HG02943 (cell line): Measurements from ENCODE around the gene DENND4C.
"Not testable (repeated sequence)": the region's sequence is repeated elsewhere in the genome, so short reads cannot be mapped to it uniquely, and the experiment has no call there.

ENCODE experiments used
- ATAC-seq: cut with Tn5 transposase; IDR thresholded peaks from one replicate; pipeline ENCODE4 v1.9.1; 2021; ENCODE audit warnings: mild to moderate bottlenecking, low read depth, moderate library complexity; ENCODE audit not compliant: unreplicated experiment

The DENND4C gene

DNA sequence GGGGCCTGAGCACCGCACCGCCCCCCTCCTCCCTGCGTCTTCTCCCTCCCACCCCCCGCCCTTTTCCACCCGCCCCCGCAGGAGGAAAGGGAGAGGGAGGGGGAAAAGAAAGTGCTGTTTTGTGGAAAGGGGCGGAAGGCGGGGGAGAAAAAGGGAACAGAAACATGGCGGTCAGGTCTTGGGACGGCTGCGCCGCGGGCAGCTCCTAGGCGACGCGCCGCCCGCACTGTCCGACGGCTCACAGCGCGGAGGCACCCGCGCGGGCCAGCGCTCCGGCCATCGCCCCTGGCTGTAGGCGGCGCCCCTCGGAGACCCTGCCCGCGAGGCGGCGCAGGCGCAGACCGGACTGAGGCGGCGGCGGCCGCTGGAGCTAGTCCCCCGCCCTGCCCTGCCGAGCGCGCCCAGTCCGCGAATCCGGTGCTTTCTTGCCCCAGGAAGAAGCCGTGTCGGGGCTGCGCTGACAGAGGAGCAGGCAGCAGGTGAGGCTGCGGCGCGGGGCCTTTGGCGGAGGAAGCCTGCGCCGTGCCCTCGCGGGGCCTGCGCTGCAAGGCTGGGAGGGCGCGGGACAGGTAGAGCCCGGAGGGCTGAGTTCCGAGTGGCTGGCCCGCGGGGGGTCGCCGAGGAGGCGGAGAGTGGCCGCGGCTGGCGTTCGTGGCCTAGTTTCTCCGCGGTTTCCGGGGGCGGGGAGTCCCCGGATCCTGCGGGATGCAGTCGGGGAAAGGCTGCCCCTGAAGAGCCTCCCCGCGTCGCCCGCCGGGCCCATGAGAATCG is at the start of gene DENND4C:
Gene DENND4C, plus strand, starts transcription at position 339 of the 771 bp plus-strand sequence. CDS start 45,482 bp downstream, outside the sequence.
- peak; percentile 65 for ATAC-seq

DNA sequence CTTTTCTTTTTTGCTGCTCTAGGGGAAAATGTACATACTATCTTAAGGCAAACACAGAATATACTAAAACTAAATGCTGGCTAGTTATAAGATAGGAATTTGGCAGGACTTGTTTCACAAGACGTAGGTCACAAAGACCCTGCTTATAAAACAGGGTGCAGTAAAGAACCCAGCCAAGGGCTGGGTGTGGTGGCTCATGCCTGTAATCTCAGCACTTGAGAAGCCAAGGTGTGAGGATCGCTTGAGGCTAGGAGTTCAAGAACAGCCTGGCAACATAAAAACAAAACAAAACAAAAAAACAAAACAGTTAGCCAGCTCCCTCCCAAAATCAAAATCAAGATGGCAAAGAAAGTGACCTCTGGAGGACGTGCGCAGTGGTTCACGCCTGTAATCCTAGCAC is 49.5 kb upstream of the DENND4C start:
- no peak for ATAC-seq

DNA sequence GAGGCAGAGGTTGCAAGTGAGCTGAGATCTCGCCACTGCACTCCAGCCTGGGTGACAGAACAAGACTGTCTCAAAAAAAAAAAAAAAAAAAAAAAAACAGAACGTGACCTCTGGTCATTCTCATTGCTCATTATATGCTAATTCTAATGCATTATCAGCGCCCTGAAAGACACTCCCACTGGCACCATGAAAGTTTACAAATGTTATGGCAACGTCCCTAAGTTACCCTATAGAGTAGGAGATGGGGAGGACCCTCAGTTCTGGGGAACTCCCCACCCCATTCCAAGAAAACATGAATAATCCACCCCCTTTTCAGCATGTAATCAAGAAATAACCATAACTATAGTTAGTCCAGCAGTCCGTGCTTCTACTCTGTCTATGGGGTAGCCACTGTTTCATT is 48.9 kb upstream of the DENND4C start:
- ATAC-seq: no peak

DNA sequence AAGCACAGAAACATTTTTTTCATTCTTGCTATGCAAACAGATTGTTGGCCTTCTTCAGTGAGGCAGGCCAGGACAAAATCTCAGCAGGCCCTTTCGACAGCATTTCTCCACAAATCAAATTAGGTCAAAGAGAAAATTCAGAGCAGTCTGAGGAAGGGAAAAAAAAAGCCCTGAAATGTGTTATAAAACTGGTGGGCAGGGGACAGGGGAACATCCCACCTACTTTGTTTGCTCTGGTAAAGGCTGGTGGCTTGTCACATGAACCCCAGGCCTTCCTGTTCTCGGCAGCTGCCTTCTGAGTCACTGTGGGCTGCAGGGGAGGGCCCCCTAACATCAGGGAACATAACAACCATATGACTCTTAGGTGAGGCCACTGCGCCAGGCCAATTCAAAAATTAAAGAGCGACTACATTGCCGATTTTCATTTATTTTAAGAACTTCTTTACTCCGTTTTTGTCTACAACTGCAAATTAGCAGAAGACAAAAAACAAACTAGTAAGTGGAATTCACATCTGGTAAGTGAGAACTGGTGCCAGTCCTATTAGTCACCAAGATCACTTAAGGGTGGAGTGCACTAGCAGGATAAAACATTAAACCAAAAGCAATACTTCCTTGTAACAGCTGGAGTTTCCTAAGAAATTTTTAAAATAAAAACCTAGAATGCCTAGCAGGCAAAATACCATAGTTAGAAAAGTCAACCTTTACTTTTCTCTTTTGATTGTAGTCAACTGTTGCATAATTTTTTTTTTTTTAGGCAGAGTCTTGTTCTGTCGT is 46.2 kb upstream of the DENND4C start:
- peak; percentile 94 for ATAC-seq

DNA sequence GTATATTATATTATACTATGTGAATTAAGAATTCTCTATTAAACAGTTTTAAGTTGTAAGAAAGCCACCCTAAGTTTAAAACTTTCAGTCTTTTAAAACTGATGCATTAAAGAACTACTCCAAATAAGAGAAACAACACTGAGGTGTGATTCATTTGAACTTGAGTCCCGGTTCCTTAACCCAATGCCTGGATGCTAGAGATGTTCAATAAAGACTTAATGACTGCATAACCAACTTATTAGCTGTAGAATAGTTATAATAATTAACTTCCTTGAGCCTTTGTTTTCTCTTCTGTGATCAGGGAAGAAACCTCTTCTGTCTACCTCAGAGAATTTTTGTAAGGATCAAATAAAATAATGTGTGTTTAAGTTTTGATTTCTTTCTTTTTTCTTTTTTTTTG is 45.3 kb upstream of the DENND4C start:
- ATAC-seq: no peak

- no peak for ATAC-seq
Measured at GRCh38 chr9:19186232-19186631, 44.3 kb upstream of the DENND4C start.

DNA sequence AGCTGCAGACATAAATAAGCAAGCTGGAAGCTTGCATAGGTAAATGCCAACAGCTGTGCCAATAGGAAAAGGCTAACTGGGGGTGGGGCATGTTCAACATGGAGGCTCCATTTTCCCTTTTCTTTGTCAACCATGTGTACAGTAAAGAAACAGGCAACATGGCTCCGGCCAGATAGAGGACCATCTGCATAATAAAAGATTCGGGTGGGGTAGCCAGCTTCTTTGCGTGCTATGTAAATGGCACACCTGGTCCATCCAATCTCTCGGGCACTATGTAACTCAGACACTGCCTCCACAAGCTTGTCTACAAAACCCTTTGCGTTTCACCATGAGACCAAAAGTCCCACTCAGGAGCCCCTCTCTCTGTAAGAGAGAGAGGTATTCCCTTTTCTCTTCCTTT is 41.7 kb upstream of the DENND4C start:
- ATAC-seq: no peak

GRCh38 chr9:19192202-19193028 is 38.1 kb upstream of the DENND4C start:
- ATAC-seq: no peak

DNA sequence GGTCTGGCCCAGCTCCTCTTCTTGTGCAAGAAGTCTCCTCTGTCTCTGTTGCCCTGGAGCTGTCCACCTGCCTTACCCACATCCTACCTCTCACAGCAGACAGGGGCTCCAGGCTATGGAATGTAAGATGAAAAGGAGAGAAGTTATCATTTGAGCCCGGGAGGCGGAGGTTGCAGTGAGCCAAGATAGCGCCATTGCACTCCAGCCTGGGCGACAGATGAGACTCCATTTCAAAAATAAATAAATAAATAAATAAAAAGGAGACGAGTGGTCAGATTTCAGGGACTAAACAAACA is 37.5 kb upstream of the DENND4C start:
- ATAC-seq: no peak

DNA sequence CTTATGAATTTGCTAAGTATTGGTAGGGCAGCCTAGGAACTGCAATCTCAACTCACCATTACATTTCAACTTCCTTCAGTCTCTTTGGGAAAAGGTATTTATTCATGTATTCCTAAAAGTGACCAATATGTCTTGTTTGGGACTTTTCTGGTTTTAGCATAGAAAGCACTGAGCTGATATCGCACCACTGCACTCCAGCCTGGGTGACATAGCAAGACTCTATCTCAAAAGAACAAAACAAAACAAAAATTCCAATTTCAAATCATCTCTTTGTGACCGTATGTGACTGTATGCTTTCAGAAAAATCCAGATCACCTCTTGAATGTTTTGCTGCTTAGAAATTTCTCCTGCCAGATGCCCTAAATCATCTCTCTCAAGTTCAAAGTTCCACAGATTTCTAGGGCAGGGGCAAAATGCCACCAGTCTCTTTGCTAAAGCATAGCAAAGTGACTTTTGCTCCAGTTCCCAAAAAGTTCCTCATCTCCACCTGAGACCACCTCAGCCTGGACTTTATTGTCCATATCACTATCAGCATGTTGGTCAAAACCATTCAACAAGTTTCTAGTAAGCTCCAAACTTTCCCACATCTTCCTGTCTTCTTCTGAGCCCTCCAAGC is 37.0 kb upstream of the DENND4C start:
- not testable (repeated sequence) for ATAC-seq

- ATAC-seq: no peak
Measured at GRCh38 chr9:19198406-19198805, 32.1 kb upstream of the DENND4C start.

DNA sequence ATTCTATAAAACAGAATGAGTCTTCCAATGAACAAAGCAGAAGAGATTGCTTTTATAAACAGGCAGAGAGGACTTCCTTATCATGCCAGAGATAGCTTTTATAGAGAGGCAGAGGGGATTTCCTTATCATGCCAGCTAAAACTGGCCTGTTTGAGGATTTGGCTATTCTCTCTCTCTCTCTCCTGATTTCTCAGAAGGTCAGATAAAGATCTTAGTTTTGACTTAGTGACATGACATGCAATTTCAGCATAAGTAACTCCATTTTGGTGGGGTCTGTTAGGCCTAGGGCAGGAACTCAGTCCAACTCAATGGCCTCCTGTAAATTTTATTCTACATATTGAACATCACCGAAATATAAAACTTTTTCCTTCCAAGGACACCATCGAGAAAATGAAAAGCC is 31.5 kb upstream of the DENND4C start:
- no peak for ATAC-seq

DNA sequence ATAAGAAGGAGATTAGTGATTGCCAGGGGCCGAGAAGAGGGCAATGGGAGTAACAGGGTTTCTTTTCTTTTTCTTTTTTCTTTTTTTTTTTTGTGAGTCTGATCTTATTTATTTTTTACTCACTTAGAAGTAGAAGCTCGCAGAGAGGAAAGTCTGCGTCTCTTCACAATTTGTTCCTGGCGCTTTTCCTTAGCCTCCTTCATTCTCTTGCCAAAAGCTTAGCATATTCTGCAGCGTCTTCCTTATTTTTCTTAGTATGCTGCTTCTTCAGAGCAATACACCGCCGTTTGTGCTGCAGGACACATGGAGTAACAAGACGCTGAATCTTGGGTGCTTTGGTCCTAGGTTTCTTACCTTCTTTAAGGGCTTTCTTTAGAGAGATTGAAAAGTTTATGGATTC is 30.3 kb upstream of the DENND4C start:
- no peak for ATAC-seq

DNA sequence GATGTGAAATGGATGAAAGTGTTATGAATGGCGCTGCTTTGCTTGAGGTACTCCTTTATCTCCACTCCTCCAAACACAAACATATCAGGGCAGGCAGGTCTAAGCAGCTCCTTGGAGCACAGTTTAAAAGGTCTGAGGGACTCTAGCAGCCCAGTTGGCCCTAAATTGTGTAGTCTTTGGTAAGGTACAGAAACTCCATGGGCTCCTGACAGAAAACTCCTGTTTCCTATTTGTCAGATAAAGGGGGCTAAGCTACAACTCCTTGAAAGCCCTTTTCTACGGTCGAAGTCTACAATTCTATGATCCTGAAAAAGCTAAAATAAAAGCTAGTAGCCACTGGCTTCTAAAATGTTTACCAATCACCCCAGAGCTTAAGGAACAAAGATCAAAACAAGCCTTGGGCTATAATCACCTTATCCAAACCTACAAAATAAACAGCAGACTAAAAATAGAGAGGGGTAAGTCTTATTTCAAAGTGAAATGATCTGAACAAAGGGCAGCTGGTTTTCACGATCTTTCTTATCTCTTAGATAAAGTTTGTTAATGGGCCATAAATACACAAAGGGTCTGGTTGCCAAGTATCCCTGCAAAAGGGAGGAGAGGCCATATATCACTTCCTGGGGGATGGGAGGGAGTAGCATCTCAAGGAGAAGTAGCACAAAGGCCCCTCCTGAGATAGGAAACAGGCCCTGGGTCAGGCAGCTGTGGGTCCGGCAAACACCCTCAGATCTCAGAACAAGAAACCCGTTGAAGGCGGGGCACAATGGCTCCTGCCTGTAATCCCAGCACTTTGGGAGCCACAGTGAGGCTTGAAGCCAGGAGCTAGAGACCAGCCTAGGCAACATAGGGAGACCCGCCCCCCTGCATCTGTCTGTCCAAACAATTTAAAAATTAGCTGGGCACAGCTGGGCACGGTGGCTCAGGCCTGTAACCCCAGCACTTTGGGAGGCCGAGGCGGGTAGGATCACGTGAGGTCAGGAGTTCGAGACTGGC is 28.3 kb upstream of the DENND4C start:
- ATAC-seq: no peak

DNA sequence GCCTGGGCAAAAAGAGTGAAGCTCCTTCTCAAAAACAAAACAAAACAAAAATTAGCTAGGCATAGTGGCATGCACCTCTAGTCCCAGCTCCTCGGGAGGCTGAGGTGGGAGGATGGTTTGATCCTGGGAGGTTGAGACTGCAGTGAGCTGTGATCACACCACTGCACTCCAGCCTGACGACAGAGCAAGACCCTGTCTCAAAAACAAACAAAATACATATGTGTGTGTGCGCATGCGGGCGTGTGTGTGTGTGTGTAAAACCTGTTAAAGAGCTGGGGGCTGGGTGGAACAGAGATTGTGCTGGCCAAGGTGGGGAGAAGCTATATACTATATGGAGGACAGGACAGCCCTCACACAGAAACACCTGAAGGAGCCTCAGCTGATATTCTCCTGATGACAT is 27.4 kb upstream of the DENND4C start:
- no peak for ATAC-seq

GRCh38 chr9:19208653-19209052 is 21.8 kb upstream of the DENND4C start:
- ATAC-seq: no peak

GRCh38 chr9:19209188-19209587 is 21.3 kb upstream of the DENND4C start:
- no peak for ATAC-seq

DNA sequence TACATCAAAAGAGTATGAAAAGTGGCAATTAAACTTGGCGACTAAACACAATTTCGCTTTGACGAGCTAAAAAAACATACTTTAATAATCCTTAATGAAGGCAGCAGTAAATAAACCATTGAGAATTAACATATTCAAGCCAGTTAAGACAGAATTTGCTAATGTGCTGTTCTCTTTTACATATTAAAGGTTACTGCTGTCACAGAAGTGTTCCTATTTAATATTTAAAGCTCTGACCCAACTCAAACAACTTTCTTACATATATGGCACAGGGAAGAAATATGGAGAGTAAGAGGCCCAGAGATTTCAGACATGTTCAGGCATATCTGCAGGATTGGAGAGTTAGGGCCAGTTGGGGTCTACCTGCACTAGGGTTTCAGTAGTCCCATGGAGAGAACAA is 16.7 kb upstream of the DENND4C start:
- ATAC-seq: no peak

- no peak for ATAC-seq
Measured at GRCh38 chr9:19216466-19216865, 14.0 kb upstream of the DENND4C start.

DNA sequence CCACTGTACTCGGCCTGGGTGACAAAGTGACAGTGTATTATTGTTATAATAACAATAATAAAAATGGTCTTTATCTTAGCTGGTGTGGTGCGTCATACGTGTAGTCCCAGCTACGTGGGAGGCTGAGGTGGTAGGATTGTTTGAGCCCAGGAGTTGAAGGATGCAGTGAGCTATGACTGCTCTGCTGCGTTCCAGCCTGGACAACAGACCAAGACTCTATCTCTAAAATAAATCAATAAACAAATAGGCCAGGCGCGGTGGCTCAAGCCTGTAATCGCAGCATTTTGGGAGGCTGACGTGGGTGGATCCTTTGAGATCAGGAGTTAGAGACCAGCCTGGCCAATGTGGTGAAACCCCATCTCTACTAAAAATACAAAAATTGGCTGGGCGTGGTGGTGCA is 9.2 kb upstream of the DENND4C start:
- ATAC-seq: no peak
